Activated gamma-delta T cell treated with anti-CD3 and anti-CD28 coated beads, Interleukin-2, amount 50 U/mL, for 16 hours (primary cell): ENCODE data around the gene SLC25A13.

Experiments used
- DNase-seq: peaks from one replicate; pipeline ENCODE4 v3.0.0-alpha.2; 2020; ENCODE audit warnings: low read depth

SLC25A13 gene

DNA sequence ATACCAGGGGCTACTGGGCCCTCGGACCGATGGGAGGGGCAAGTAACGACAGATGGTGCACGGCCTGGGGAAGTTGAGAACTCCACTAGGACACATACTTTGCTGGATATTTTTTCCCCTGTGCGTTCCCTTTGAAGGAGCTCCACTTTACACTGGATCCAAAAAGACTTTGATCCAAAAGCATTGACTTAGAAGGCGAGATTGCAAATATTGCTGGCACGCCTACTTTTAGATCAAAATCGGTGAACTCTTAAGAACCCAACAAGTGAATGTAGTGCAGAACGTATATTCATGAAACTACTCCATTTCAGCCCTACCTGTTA, 436 bp upstream of the SLC25A13 start:
- no peak for DNase-seq

DNA sequence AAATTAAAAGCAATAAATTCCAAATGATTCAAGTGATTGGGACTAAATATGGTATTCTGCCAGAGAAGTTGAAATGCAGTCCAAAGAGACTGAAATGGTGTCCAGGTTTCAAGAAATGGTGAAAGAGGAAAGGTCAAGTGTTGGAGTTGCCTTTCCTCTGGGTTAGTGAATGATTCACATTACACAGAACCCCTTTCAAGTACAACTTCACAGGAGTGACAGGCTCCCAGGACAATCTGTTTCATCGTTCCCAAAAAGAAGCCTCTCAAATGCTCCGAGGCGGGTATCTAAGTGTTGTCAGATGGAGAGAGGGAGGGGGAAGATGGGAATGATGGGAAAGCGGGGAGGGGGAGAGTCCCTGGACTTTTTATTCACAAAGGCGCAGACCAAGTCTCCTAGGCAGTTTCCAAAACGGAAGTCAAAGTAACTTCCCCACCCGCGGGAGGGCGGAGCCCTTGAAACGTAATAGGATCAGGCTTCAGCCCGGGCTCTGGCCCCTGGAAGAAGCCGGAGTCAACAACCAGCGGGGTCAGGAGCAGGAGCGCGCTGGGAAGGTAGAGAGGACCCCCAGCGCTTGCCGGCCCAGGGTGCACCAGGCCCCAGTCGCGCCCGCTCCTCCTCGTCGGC, 754 bp downstream of the SLC25A13 start:
- peak; percentile 35 for DNase-seq

DNA sequence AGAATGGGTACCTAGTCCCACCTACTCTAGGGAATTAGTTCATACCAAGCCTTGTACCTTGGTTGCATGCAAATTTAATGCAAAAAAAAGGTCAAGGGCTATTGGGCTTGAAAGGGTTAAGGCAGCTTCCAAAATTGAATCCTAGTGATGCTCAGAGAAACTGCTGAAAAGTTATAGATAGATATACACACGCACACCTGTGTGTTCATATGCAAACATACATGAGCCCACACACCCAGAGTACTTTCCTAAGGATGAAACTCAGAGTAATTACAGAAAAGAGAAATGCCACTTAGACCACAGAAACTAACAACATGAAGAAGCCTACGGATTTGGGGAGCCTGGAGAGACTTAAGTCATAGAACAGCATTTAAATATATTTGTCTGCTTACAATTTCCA, 1.5 kb downstream of the SLC25A13 start:
- no peak for DNase-seq

DNA sequence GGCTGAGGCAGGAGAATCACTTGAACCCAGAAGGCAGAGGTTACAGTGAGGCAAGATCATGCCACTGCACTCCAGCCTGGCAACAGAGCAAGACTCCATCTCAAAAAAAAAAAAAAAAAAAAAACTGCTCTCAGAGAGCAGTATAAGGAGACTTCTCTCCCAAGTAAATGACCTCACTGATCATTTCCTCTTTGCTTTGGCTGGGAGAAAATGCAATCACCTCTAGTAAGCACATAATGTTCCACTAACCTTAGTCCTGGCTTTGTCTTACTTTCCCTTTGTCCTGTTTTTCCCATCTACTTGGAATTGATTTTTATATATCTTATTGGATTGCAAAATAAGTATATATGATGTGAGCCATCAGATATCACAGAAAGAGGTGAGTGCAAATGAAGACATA, 2.5 kb downstream of the SLC25A13 start:
- no peak for DNase-seq

DNA sequence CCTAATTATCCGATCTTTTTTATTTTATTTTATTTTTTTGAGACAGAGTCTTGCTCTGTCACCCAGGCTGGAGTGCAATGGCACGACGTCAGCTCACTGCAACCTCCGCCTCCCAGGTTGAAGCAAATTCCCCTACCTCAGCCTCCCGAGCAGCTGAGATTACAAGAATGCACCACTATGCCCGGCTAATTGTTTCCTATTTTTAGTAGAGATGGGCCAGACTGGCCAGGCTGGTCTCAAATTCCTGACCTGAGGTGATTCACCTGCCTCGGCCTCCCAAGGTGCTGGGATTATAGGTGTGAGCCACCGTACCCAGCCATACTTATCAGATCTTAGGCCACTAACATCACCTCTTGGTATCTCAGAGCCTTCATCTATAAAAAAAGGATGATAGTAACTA, 4.9 kb downstream of the SLC25A13 start:
- DNase-seq, result no peak

DNA sequence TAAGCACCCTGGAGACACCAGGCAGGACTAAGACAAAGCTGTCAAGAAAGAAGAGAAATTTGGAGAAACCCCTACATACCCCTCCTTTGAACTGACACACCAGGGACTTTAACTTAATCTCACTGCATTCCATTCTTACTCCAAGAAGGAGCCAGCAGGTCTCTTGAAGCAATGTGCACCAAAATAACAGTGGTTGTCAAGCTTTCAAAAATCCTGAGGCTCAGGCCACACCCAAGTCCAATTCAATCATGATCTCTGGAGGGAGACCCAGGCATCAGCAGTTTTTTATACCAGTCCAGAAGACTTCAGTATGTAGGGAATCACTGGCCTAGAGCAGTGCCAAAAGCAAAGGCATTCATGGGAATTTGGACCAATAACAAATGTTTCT, 6.8 kb downstream of the SLC25A13 start:
- DNase-seq, result no peak

DNA sequence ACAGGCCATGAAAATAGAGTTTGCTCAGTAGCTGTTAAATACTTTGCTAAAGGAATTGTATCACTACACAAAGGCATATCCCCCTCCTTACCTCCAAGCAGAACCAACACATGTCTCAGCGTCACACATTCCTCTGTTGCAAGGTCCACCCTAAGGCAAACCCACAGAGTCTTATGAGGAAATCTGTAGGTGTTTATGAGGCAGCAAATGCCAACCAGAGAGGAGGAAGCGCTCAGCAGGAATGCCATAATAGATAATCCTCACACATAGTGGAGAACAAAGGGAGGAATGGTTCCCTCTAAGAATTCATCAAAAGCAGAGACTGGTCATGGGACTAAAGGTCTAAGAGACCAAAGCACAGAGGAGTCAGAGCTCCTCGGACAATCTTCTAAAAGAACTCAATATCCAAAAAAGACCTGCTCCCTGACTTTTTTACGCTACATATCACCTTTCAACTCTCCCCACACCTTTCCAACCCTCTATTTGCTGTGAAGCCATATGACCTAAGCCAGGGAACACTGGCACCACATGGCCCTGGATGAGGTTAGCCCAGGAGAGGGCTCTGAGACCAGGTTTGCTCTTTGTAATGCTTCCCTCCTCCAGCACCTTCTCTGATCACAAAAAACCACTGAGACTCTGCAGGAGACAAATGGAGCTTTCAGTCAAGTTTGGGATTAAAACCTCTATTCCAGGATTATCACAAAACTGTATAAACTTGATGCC, 7.3 kb downstream of the SLC25A13 start:
- no peak for DNase-seq

DNA sequence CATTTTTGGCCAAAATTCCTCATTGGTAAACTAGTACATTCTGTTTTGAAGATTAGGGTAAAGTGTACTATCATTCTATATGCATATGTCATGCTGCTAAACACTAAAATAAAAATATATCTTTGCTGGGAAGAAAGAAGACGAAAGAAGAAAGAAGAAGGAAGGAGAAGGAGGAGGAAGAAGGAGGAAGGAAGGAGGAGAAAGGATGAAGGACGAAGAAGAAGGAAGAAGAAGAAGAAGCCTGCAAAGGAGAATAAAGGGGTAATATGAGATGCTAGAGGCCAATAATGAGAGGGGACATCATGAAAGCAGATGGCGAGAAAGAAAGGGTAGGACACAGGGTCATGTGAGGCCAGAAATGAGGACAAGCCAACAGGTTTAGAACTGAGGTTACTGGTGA, 8.0 kb downstream of the SLC25A13 start:
- no peak for DNase-seq

DNA sequence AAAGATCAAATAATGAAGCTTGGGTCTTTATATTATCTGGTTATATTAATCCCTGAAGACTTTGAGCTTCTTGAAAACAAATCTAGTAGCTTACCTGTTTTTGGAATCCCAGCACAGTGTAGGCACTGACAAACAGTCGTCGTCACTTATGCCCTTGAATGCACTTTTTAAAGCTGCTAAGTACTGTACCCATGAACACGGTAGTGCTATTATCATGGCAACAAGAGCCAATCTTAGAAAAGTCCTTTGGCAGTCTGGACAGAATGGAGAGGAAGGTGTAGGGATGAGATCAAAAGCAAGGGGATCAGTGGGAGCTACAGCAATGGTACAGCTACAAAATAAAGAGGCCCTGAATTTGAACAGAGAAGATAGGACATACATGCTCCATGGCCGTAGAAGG, 9.4 kb downstream of the SLC25A13 start:
- DNase-seq, result no peak

DNA sequence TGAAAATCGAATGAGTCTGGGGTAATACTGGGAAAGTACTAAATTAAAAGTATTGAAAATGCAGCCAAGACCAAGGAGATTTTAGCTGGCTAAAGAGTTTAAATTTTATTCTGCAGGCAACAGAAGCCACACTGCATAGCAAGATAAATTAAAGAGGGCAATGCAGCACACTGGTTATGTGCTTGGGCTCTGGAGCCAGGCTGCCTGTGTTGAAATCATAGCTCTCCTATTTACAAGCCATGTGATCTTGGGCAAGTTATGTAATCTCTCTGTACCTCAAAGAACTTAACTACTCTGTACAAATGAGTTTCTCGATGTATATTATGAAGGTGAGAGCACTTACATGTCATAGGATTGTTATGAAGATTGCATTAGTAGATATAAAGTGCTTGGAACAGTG, 9.9 kb downstream of the SLC25A13 start:
- no peak for DNase-seq

DNA sequence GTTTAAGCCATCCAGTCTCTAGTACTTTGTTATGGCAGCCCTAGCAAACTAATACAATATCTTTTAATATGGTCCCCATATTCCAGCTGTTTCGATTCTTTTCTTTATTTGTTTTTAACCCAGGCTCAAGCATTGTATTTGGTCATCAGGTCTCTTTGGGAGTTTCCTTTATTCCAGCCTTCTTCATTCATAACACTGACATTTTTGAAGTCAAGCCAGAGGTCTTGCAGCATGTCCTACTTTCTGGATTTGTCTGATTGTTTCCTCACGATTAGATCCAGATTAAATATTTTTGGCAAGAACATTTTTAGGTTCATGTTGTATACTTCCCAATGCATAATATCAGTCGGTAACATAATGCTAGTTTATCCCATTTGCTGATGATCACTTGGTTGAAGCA, 11.8 kb downstream of the SLC25A13 start:
- no peak for DNase-seq

DNA sequence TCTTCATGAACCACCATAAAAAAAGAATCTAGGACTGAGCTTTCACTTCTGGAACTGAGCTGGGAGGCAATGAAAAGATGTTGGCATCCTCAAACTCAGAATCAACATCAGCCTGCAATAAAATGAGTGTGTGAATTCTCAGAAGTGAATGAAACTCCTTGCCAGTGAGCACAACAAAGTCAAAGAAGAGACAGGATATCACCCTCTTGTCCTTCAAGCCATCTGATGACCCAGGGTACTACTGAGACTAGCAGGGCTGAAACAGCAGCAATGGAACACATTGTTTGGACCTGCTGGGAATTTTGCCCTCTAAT, 13.0 kb downstream of the SLC25A13 start:
- no peak for DNase-seq

DNA sequence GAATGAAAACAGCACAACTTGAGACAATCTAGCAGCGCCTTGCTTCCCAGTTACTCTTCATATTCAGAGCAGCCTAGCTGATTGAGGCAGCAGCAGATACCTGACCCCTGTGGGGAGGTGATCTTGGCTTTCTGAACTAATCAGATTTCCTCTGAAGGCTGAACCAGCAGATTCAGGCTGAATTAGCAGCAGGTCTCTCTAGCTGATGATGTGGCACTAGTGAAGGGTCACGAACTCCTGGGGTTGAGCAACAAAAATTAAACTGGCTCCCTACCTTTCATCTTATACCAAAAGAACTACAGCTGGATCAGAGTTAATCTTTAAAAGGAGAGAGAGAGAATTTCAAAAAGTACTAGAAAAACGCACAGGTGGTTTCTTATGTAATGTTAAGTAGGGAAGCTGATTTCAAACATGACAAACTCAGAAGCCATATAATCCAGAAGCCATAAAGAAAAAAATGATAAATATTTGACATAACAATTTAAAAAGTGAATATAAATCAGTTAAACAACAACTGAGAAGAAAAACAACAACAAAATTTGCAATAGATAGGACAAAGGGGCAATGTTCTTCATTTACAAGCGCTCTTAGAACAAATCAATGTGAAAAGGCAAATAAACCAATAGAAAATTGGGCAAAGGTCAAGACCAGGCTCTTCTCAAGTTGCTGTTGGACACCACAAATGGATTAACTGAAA, 13.5 kb downstream of the SLC25A13 start:
- DNase-seq, result no peak

DNA sequence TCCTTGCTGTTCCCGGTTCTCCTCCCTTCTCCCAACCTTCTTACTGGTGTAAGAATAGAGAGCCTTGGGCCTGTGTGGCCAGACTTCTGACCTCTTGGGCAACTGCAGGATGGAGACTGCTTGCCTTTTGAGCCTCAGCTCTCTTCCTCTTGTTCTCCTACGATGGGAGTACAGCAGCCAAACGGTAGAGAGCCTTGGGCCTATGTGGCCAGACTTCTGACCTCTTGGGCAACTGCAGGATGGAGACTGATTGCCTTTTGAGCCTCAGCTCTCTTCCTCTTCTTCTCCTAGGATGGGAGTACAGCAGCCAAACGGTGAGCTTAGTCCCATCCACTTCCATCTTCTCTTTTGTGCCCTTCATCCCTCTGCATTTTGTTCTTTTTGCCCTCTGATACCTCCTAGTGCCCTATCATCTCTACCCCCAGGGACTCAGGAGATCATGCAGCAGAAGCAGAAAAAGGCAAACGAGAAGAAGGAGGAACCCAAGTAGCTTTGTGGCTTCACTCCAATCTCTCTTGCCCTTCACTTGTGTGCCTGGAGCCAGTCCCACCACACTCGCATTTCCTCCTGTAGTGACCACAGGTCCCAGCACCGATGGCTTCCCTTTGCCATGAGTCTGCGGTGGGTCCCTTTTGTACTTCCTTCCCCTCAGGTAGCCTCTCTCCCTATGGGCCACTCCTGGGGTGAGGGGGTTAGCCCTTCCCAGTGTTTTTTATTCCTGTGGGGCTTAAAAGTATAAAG, 15.3 kb downstream of the SLC25A13 start:
- DNase-seq, result no peak

DNA sequence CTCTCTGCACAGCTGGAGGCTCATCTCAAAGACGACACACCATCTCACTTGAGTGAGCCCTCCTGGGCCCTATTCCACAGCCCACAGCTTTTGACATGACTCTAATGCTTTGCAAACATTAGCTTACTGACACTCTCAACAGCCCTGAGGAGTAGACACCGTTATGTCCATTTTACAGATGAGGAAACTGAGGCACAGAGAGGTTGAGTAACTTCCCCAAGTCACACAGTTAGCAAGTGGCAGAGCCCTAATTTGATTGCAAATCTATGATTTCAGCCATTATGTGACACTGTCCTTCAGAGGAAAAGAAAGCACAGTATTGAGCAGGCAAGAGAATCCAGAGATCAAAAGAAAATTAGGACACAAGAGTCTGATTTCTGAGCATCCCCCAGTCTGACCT, 16.0 kb downstream of the SLC25A13 start:
- DNase-seq, result no peak

DNA sequence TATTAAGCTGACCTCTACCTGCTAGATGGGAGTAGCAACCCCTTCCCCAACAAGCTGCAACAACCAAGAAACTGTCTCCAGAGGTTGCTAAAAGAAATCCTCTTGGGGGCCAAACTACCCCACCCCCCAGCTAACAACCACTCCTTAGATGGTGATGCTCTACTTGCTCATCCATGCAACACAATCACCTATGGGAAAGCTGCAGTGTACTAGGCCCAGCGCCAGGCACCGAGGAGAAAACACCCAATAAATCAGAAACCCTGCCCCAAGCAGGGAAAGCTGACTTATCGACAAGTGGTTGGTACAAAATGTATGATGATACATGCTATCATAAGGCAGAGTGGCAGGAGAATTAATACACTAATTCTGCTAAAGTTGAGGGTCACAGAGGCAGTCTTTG, 17.3 kb downstream of the SLC25A13 start:
- DNase-seq, result no peak

DNA sequence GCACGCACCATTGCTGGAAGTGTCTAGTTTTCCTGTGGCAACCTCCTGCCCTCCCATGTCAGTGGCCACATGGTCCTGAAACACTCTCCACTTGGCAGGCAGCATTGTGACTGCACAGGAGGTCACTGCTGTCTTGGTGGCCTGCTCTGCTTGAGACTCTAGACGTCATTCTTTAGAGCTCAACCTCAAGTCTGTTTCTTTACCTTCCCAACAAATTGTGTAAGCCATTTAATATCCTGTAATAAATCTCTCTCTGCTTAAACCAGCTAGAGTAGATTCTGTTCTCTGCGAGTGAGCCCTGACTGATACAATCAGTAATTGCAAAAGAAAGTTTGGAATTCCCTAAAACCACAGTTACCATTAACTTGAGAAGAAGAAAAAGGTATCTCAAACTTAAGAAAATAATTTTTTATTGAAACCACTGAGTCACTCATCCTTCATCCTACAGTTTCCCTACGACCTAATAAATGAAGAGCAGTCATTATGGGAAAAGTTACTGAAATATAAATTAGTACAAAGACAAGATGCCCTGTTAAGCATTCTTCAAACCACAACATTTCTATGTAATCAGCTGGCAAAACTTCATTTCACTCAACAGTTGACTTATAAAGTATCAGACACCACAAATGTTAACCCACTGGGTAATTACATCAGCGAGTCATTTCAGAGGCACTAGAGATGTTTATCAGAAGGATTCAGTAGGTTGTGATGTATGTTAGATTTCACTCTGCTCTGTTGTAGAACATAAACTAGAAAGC, 18.0 kb downstream of the SLC25A13 start:
- no peak for DNase-seq

DNA sequence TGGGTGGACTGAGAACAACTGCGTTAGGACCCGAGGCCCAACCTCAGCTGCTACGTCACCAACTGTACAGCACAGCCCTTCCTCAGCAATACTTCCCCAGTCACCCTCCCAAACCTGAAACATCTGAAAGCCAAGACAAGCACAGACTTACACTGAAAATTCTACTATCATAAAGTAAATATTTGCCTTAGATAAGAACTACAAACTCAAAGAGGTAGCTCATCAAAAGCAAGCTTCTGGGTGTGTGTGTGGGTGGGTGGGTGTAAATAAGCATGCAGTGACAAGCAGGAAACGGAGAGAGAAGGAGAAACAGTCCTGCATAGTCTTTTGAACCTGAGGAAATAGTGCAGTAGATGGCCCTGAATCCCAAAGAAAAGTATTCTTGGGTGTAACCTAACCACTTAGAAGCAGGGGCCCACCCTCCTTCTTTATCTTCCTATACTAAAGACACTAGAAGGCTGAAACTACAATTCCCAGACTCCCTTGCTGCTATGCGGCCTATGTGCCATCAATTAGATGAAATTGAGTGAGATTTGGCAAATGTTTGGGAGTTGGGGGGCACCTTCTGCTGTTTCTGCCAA, 18.7 kb downstream of the SLC25A13 start:
- no peak for DNase-seq

DNA sequence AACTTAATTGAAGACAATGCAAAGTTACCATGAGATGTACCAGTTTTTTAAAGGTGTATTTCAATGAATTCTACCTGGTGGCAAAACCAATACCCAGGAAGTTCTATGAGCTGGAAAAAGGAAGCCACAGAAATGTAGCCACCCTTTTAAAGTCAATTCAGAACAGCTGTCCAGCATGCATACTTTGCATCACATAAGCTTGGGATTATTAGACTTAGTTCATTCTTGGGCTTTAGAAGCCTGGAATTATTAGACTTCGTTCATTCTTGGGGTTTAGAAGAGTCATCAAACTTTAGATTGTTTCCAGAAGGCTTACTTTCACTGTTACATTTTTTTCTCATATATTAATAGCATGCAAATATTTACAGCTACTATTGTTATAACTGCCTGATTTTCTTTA, 20.9 kb downstream of the SLC25A13 start:
- no peak for DNase-seq

DNA sequence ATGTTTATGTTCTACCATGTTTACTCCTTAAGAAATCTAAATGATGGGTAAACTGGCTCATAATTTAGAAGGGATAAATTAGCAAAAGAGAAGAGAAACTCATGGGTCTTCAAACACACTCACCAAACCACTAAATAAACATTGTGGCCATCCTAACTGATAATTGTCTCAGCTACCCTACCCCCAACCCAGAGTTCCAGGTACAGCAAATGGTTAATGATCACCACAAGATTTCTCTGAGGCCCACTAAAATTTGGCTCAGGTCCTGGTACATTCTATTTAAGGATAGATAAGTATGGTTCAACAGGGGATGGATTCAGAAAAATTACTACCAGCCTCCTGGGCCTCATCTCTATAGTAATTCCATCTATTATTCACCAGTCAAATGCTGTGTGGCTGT, 21.4 kb downstream of the SLC25A13 start:
- DNase-seq, result no peak

DNA sequence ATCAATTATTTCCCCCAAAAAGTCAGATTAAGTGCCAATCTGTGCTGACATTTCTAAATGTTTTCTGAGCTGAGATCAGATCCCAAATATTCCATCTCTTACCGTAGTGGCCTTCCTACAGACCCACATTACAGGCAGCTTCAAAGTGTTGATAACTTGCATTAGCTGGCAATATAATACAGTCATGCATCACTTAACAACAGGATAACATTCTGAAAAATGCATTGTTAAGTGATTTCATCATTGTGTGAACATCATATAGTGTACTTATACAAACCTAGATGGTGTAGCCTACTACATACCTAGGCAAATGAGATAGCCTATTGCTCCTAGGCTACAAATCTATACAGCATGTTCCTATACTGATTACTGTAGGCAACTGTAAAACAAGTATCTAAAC, 22.4 kb downstream of the SLC25A13 start:
- DNase-seq, result no peak

DNA sequence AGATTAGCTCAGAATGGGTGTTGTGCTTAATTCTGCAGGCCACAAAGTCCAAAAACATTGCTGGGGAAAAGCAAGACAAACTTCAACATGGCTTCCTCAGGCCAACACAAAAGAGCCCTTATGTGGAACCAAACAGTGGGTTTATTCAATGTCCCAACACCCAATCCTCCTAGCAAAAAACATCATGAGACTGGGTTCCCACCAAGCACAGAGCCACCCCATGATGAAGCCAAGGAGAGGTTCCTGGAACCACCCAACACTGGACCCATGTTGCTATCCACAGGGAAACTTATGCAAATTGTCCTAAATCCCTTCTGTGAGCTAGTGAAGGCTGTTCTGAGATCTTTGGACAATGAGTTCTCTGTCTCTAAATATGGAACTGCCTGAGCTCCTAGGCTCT, 24.0 kb downstream of the SLC25A13 start:
- no peak for DNase-seq
